Ishikawa (cell line): ENCODE results near the gene SNX24.

Source experiments
- CEBPB ChIP-seq: IDR thresholded peaks from 2 replicates; pipeline ENCODE4 v1.6.1; 2012
- MAX ChIP-seq: IDR thresholded peaks from 2 replicates; pipeline ENCODE4 v1.6.1; 2012
- RAD21 ChIP-seq: IDR thresholded peaks from 2 replicates; pipeline ENCODE4 v1.6.1; 2012; ENCODE audit warnings: low read depth

GRCh38 chr5:122963305-122963704 is 117.9 kb downstream of the SNX24 start:
- no peak for TF ChIP-seq CEBPB
- no peak for TF ChIP-seq MAX
- TF ChIP-seq RAD21 = no peak
